Measurements from ENCODE around the gene BBX. TPM values are rescaled to one million over a fixed set of nuclear protein-coding genes. Genes with fewer than 3 reads are reported as not detected.

BBX gene
- total and polyA plus RNA-seq, 2 experiments from 2014 or later, result 52.4 to 60.8 TPM

- H3K4me3 ChIP-seq, result no peak overlapping the region
- H3K27me3 ChIP-seq (replicated peaks; ENCODE audit: insufficient read depth), result peaks cover 10% of the 10 kb centered on the region; the same call in 1 of the 2 replicates
- DNase-seq, result peak; percentile 2
- H3K27ac ChIP-seq, result no peak overlapping the region
- no peak overlapping the region for H2AFZ ChIP-seq
- H3K79me2 ChIP-seq (ENCODE audit: insufficient read depth), result no peaks in the 10 kb centered on the region
- no peak overlapping the region for H3K4me2 ChIP-seq (ENCODE audit: unreplicated experiment)
- no peak for TF ChIP-seq EZH2phosphoT487 (IDR thresholded peaks at IDR 0.05; ENCODE audit: insufficient read depth, low read depth)
- TF ChIP-seq EZH2 (IDR thresholded peaks at IDR 0.05; ENCODE audit: insufficient read depth, poor library complexity, severe bottlenecking), result no peak
- H3K9me2 ChIP-seq (ENCODE audit: insufficient read depth), result no peaks in the 10 kb centered on the region
- H3K9ac ChIP-seq, result no peak overlapping the region
- no peaks in the 10 kb centered on the region for H3K36me3 ChIP-seq (ENCODE audit: low read depth)
- H3K4me1 ChIP-seq (ENCODE audit: insufficient read depth), result no peaks in the 10 kb centered on the region
- no peaks in the 10 kb centered on the region for H3K9me3 ChIP-seq (ENCODE audit: low read depth)
- WGBS, 2 experiments (ENCODE audit: low coverage in 1 of 2, low lambda C conversion rate in 2 of 2, missing lambda C conversion rate in 2 of 2), result 50 to 63% methylated on average over 1 of the region's 1 CpG
- H4K20me1 ChIP-seq (ENCODE audit: insufficient read depth), result no peaks in the 10 kb centered on the region
- H3F3A ChIP-seq (ENCODE audit: insufficient read depth), result no peaks in the 10 kb centered on the region
- in situ Hi-C loops (cut with MboI), result no loop called here
These were observed 10.7 kb upstream of the BBX start for GRCh38 chr3:107512108-107512507.

GRCh38 chr3:107514453-107514852, 8.3 kb upstream of the BBX start:
- Histone ChIP-seq H3K36me3 (ENCODE audit: low read depth) (no peaks in the 10 kb centered on the region), H3K4me2 (ENCODE audit: unreplicated experiment) (no peak overlapping the region), H3K9me3 (ENCODE audit: low read depth) (no peaks in the 10 kb centered on the region), H3K27me3 (replicated peaks; ENCODE audit: insufficient read depth) (peaks cover 5% of the 10 kb centered on the region; the same call in 1 of the 2 replicates), H3K9ac (no peak overlapping the region), H4K20me1 (ENCODE audit: insufficient read depth) (no peaks in the 10 kb centered on the region), H3K79me2 (ENCODE audit: insufficient read depth) (no peaks in the 10 kb centered on the region), H3F3A (ENCODE audit: insufficient read depth) (no peaks in the 10 kb centered on the region), H3K4me3 (no peak overlapping the region), H2AFZ (no peak overlapping the region), H3K9me2 (ENCODE audit: insufficient read depth) (no peaks in the 10 kb centered on the region), H3K27ac (no peak overlapping the region), H3K4me1 (ENCODE audit: insufficient read depth) (no peaks in the 10 kb centered on the region)
- WGBS, 2 experiments (ENCODE audit: low coverage in 1 of 2, low lambda C conversion rate in 2 of 2, missing lambda C conversion rate in 2 of 2), result 78 to 85% methylated on average over 1 of the region's 1 CpG
- in situ Hi-C loops (cut with MboI), result no loop called here
- TF ChIP-seq EZH2phosphoT487 (IDR thresholded peaks at IDR 0.05; ENCODE audit: insufficient read depth, low read depth) (no peak), EZH2 (IDR thresholded peaks at IDR 0.05; ENCODE audit: insufficient read depth, poor library complexity, severe bottlenecking) (no peak)
- no peak for DNase-seq

- Histone ChIP-seq H3K27ac (no peak overlapping the region), H2AFZ (no peak overlapping the region), H3K27me3 (replicated peaks; ENCODE audit: insufficient read depth) (peaks cover 4% of the 10 kb centered on the region; the same call in 1 of the 2 replicates), H3K9me3 (ENCODE audit: low read depth) (no peaks in the 10 kb centered on the region), H3K9me2 (ENCODE audit: insufficient read depth) (no peaks in the 10 kb centered on the region), H3K36me3 (ENCODE audit: low read depth) (no peaks in the 10 kb centered on the region), H3K79me2 (ENCODE audit: insufficient read depth) (no peaks in the 10 kb centered on the region), H3F3A (ENCODE audit: insufficient read depth) (no peaks in the 10 kb centered on the region), H3K4me2 (ENCODE audit: unreplicated experiment) (no peak overlapping the region), H3K9ac (no peak overlapping the region), H3K4me1 (ENCODE audit: insufficient read depth) (no peaks in the 10 kb centered on the region), H3K4me3 (no peak overlapping the region), H4K20me1 (ENCODE audit: insufficient read depth) (no peaks in the 10 kb centered on the region)
- in situ Hi-C loops (cut with MboI), result no loop called here
- WGBS, 2 experiments (ENCODE audit: low coverage in 1 of 2, low lambda C conversion rate in 2 of 2, missing lambda C conversion rate in 2 of 2), result 37 to 46% methylated on average over 3 of the region's 3 CpGs
- TF ChIP-seq EZH2phosphoT487 (IDR thresholded peaks at IDR 0.05; ENCODE audit: insufficient read depth, low read depth), result no peak
- TF ChIP-seq EZH2 (IDR thresholded peaks at IDR 0.05; ENCODE audit: insufficient read depth, poor library complexity, severe bottlenecking), result no peak
- DNase-seq, result no peak
These were observed 6.3 kb upstream of the BBX start for GRCh38 chr3:107516475-107516874.

- Histone ChIP-seq H3K4me2 (ENCODE audit: unreplicated experiment) (no peak overlapping the region), H3K27me3 (replicated peaks; ENCODE audit: insufficient read depth) (no peaks in the 10 kb centered on the region), H3K9me2 (ENCODE audit: insufficient read depth) (no peaks in the 10 kb centered on the region), H3K9ac (no peak overlapping the region), H3K27ac (no peak overlapping the region), H4K20me1 (ENCODE audit: insufficient read depth) (no peaks in the 10 kb centered on the region), H3K9me3 (ENCODE audit: low read depth) (no peaks in the 10 kb centered on the region), H3K4me3 (no peak overlapping the region), H3F3A (ENCODE audit: insufficient read depth) (peaks cover 6% of the 10 kb centered on the region; the same call in 1 of the 2 replicates), H3K36me3 (ENCODE audit: low read depth) (no peaks in the 10 kb centered on the region), H3K4me1 (ENCODE audit: insufficient read depth) (peaks cover 5% of the 10 kb centered on the region; the same call in 1 of the 2 replicates), H3K79me2 (ENCODE audit: insufficient read depth) (peaks cover 2% of the 10 kb centered on the region), H2AFZ (no peak overlapping the region)
- WGBS, 2 experiments (ENCODE audit: low coverage in 1 of 2, low lambda C conversion rate in 2 of 2, missing lambda C conversion rate in 2 of 2), result 92 to 98% methylated on average over 4 of the region's 4 CpGs
- no peak for TF ChIP-seq EZH2phosphoT487 (IDR thresholded peaks at IDR 0.05; ENCODE audit: insufficient read depth, low read depth)
- in situ Hi-C loops (cut with MboI), result no loop called here
- no peak for DNase-seq
These were observed 2.2 kb upstream of the BBX start for GRCh38 chr3:107520535-107520934.

Measured in GM23248 (cell line).